WERI-Rb-1 (cell line): ENCODE measurements around the gene PHLPP1.

ENCODE experiments used
- DNase-seq: peaks from one replicate; pipeline ENCODE4 v3.0.0-alpha.2; 2020
- H3K27ac ChIP-seq: fragments of 250-450 bp; sonication (Bioruptor Pico); 2 replicates; pipeline ENCODE4 v1.5.1; 2020; ENCODE audit warnings: mild to moderate bottlenecking, moderate library complexity
- H3K27me3 ChIP-seq: fragments of 250-450 bp; sonication (Bioruptor Pico); 2 replicates; pipeline ENCODE4 v1.5.1; 2021; ENCODE audit warnings: mild to moderate bottlenecking, low read depth, moderate library complexity; ENCODE audit not compliant: insufficient read depth, severe bottlenecking
- H3K36me3 ChIP-seq: fragments of 250-450 bp; sonication (Bioruptor Pico); 2 replicates; pipeline ENCODE4 v1.5.1; 2020; ENCODE audit warnings: mild to moderate bottlenecking, moderate library complexity
- H3K4me3 ChIP-seq: 2 replicates; pipeline ENCODE4 v1.5.1; 2011; ENCODE audit warnings: low read depth, mild to moderate bottlenecking, control low read depth, low read length
- H3K9me3 ChIP-seq: fragments of 250-450 bp; sonication (Bioruptor Pico); 2 replicates; pipeline ENCODE4 v1.5.1; 2021; ENCODE audit warnings: mild to moderate bottlenecking, moderate library complexity; ENCODE audit not compliant: severe bottlenecking
- CTCF ChIP-seq: IDR thresholded peaks from 2 replicates; pipeline ENCODE4 v1.5.1; 2011; ENCODE audit warnings: low read depth, mild to moderate bottlenecking, control low read depth, inconsistent platforms, low read length

Gene PHLPP1

GRCh38 chr18:62850619-62851306 lies 135.4 kb downstream of the PHLPP1 start:
- no peak for TF ChIP-seq CTCF
- Histone ChIP-seq H3K36me3 (peaks cover 5% of the 10 kb centered on the region), H3K9me3 (no peaks in the 10 kb centered on the region), H3K27me3 (no peaks in the 10 kb centered on the region), H3K4me3 (no peak overlapping the region), H3K27ac (no peak overlapping the region)
- DNase-seq = no peak

GRCh38 chr18:62852851-62853250 lies 137.5 kb downstream of the PHLPP1 start:
- DNase-seq = no peak
- Histone ChIP-seq H3K4me3 (no peak overlapping the region), H3K27me3 (no peaks in the 10 kb centered on the region), H3K36me3 (peaks cover 5% of the 10 kb centered on the region), H3K27ac (no peak overlapping the region), H3K9me3 (no peaks in the 10 kb centered on the region)
- TF ChIP-seq CTCF = no peak

- Histone ChIP-seq H3K27ac (no peak overlapping the region), H3K27me3 (no peaks in the 10 kb centered on the region), H3K9me3 (no peaks in the 10 kb centered on the region), H3K36me3 (peaks cover 5% of the 10 kb centered on the region), H3K4me3 (no peak overlapping the region)
- TF ChIP-seq CTCF = no peak
- DNase-seq = no peak
Measured at GRCh38 chr18:62856294-62856693, 141.0 kb downstream of the PHLPP1 start.

- Histone ChIP-seq H3K27me3 (no peaks in the 10 kb centered on the region), H3K27ac (no peak overlapping the region), H3K36me3 (peaks cover 10% of the 10 kb centered on the region), H3K9me3 (no peaks in the 10 kb centered on the region), H3K4me3 (no peak overlapping the region)
- no peak for TF ChIP-seq CTCF
- no peak for DNase-seq
Measured at GRCh38 chr18:62857263-62857976, 142.1 kb downstream of the PHLPP1 start.

- H3K9me3 ChIP-seq = no peaks in the 10 kb centered on the region
- TF ChIP-seq CTCF = no peak
- H3K36me3 ChIP-seq = peaks cover 11% of the 10 kb centered on the region
- H3K4me3 ChIP-seq = no peak overlapping the region
- no peaks in the 10 kb centered on the region for H3K27me3 ChIP-seq
- DNase-seq = no peak
- H3K27ac ChIP-seq = no peak overlapping the region
Measured at GRCh38 chr18:62860062-62860461, 144.7 kb downstream of the PHLPP1 start.
